ENCODE measurements around the gene RRM2. TPM values are rescaled to one million over a fixed set of nuclear protein-coding genes. Genes with fewer than 3 reads are reported as not detected.
"Not testable (repeated sequence)": the region's sequence is repeated elsewhere in the genome, so short reads cannot be mapped to it uniquely, and the experiment has no call there.

The RRM2 gene
- total RNA-seq, 1 donor from 2014 or later: 2.1 TPM

GRCh38 chr2:10141736-10142639 lies 19.4 kb downstream of the RRM2 start:
- DNase-seq: no peak
- intact Hi-C loops (cut with micrococcal nuclease): no loop called here
- Histone ChIP-seq H3K9me3 (replicated peaks) (no peaks in the 10 kb centered on the region), H3K27ac (replicated peaks) (no peak overlapping the region), H3K4me3 (no peak overlapping the region), H3K4me1 (peaks cover 15% of the 10 kb centered on the region), H3K27me3 (ENCODE audit: low read depth) (no peaks in the 10 kb centered on the region), H3K36me3 (no peaks in the 10 kb centered on the region)
- TF ChIP-seq, protein P1, sequence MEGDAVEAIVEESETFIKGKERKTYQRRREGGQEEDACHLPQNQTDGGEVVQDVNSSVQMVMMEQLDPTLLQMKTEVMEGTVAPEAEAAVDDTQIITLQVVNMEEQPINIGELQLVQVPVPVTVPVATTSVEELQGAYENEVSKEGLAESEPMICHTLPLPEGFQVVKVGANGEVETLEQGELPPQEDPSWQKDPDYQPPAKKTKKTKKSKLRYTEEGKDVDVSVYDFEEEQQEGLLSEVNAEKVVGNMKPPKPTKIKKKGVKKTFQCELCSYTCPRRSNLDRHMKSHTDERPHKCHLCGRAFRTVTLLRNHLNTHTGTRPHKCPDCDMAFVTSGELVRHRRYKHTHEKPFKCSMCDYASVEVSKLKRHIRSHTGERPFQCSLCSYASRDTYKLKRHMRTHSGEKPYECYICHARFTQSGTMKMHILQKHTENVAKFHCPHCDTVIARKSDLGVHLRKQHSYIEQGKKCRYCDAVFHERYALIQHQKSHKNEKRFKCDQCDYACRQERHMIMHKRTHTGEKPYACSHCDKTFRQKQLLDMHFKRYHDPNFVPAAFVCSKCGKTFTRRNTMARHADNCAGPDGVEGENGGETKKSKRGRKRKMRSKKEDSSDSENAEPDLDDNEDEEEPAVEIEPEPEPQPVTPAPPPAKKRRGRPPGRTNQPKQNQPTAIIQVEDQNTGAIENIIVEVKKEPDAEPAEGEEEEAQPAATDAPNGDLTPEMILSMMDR (IDR thresholded peaks at IDR 0.05; ENCODE audit: borderline replicate concordance): peak; percentile 70

DNA sequence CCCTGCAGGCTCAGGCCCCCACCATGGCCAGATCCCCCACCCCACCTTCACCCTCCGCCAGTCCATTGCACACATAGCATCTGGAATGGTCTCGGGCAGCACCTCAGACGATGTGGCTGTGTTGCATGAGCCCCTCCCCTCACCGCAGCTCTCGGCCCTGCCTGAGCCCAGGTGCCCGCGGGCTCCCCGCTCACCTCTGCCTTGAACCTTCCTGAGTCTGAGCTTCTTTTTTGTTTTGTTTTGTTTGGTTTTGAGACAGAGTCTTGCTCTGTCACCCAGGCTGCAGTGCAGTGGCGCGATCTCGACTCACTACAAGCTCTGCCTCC lies 20.1 kb downstream of the RRM2 start:
- Histone ChIP-seq H3K27ac (replicated peaks) (no peak overlapping the region), H3K36me3 (no peaks in the 10 kb centered on the region), H3K4me3 (no peak overlapping the region), H3K9me3 (replicated peaks) (no peaks in the 10 kb centered on the region), H3K4me1 (peaks cover 15% of the 10 kb centered on the region), H3K27me3 (ENCODE audit: low read depth) (no peaks in the 10 kb centered on the region)
- intact Hi-C loops (cut with micrococcal nuclease): no loop called here
- DNase-seq: no peak
- TF ChIP-seq, protein P1 (IDR thresholded peaks at IDR 0.05; ENCODE audit: borderline replicate concordance): no peak

- no peaks in the 10 kb centered on the region for H3K9me3 ChIP-seq (replicated peaks)
- peaks cover 15% of the 10 kb centered on the region for H3K4me1 ChIP-seq
- no peak for DNase-seq
- H3K4me3 ChIP-seq: no peak overlapping the region
- TF ChIP-seq, protein P1 (IDR thresholded peaks at IDR 0.05; ENCODE audit: borderline replicate concordance): no peak
- intact Hi-C loops (cut with micrococcal nuclease): no loop called here
- no peaks in the 10 kb centered on the region for H3K36me3 ChIP-seq
- H3K27me3 ChIP-seq (ENCODE audit: low read depth): no peaks in the 10 kb centered on the region
- H3K27ac ChIP-seq (replicated peaks): peak overlapping the region; percentile 40
These were observed 22.4 kb downstream of the RRM2 start for GRCh38 chr2:10144771-10145518.

GRCh38 chr2:10145519-10146357 lies 23.2 kb downstream of the RRM2 start:
- intact Hi-C loops (cut with micrococcal nuclease): no loop called here
- H3K4me3 ChIP-seq: no peak overlapping the region
- no peaks in the 10 kb centered on the region for H3K9me3 ChIP-seq (replicated peaks)
- no peaks in the 10 kb centered on the region for H3K36me3 ChIP-seq
- TF ChIP-seq, protein P1 (IDR thresholded peaks at IDR 0.05; ENCODE audit: borderline replicate concordance): peak; percentile 20
- H3K27me3 ChIP-seq (ENCODE audit: low read depth): no peaks in the 10 kb centered on the region
- H3K27ac ChIP-seq (replicated peaks): peak overlapping the region; percentile 40
- H3K4me1 ChIP-seq: peaks cover 15% of the 10 kb centered on the region
- no peak for DNase-seq

DNA sequence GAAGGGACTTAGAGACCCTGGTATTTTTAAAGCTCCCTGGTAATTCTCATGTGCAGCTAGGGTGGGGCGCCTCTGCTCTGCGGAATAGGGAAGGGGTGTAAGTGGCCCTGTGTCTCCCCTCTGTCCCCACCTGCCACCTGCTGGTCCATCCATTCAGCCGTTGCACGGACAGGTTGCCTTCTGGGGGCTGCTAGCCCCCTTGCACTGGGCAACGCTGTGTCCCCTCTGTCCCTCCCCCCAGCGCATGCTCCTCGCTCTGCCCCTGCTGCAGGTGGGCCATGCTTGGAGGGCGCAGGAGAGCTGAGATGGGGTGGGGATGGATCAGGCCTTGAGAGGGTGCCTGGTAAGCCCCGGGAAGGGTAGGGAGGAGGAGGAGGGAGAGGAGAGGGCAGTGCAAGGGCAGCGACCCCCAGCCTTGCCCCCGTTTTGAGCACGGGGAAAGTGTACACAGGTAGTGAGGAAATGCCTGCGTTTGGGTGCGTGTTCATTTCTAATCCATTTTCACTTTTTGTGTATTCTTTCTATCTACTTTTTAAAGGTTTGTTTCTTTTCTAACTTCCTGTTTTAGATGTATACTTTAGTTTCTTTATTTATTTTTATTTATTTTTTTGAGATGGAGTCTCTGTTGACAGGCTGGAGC lies 23.9 kb downstream of the RRM2 start:
- Histone ChIP-seq H3K4me1 (peaks cover 15% of the 10 kb centered on the region), H3K9me3 (replicated peaks) (no peaks in the 10 kb centered on the region), H3K36me3 (no peaks in the 10 kb centered on the region), H3K4me3 (no peak overlapping the region), H3K27me3 (ENCODE audit: low read depth) (no peaks in the 10 kb centered on the region), H3K27ac (replicated peaks) (no peak overlapping the region)
- intact Hi-C loops (cut with micrococcal nuclease): no loop called here
- TF ChIP-seq, protein P1 (IDR thresholded peaks at IDR 0.05; ENCODE audit: borderline replicate concordance): no peak
- DNase-seq: no peak

DNA sequence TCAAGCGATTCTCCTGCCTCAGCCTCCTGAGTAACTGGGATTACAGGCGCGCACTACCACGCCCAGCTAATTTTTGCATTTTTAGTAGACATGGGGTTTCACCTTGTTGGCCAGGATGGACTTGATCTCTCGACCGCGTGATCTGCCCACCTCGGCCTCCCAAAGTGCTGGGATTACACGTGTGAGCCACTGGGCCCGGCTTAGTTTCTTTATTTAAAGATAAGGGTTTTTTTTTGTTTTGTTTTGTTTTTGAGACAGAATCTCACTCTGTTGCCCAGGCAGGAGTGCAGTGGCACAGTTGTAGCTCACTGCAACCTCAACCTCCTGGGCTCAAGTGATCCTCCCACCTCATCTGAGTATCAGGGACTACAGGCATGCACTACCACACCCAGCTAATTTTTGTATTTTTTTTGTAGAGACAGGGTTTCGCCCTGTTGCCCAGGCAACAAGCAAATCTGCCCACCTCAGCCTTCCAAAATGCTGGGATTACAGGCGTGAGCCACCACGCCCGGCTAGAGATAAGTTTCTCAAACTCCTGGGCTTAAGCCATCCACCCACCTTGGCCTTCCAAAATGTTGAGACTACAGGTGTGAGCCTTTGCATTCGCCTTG lies 24.6 kb downstream of the RRM2 start:
- H3K4me3 ChIP-seq; H3K27ac ChIP-seq (replicated peaks); DNase-seq; H3K27me3 ChIP-seq (ENCODE audit: low read depth); intact Hi-C loops (cut with micrococcal nuclease); H3K9me3 ChIP-seq (replicated peaks); H3K36me3 ChIP-seq: not testable (repeated sequence)
- H3K4me1 ChIP-seq: peaks cover 15% of the 10 kb centered on the region
